Esophagus mucosa (tissue), 1 donor: ENCODE measurements around the gene CFAP46. TPM values are rescaled to one million over a fixed set of nuclear protein-coding genes. Genes with fewer than 3 reads are reported as not detected.
"Not testable (repeated sequence)": the region's sequence is repeated elsewhere in the genome, so short reads cannot be mapped to it uniquely, and the experiment has no call there.

Experiments used
- ATAC-seq: fragments of 200-7000 bp; cut with Tn5 transposase; one replicate; pipeline ENCODE4 v1.9.1; 2020
- total RNA-seq: library from RNA; stranded (reverse); gene quantifications from one replicate; pipeline ENCODE4 v1.2.4, GENCODE V29; 2023
- donor health status: DM: yes; HTN: yes; CAD: no.

The CFAP46 gene
- total RNA-seq, 1 donor from 2014 or later, result 0.64 TPM

- ATAC-seq, result no peak
These were observed 15.4 kb downstream of the CFAP46 start for GRCh38 chr10:132926777-132927650.

DNA sequence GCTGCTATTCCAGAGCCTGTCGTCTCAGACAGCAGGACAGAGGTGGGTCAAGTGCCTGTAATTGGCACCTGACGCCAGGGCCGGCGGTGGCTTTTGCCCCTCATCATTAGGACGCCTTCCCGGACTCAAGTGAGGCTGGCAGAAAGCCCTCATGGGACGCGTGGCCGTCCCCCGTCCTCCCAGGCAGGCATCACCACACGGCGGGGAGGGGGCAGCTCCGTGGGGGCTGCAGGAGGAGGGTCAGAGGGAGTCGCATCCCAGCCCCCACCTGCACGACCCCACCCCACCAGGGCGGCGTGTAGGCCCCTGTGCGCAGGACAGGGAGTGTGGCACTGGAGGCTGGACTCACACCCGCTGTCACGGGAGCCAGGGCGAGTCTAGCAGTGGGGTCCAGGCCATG, 16.3 kb downstream of the CFAP46 start:
- peak; percentile 24 for ATAC-seq

DNA sequence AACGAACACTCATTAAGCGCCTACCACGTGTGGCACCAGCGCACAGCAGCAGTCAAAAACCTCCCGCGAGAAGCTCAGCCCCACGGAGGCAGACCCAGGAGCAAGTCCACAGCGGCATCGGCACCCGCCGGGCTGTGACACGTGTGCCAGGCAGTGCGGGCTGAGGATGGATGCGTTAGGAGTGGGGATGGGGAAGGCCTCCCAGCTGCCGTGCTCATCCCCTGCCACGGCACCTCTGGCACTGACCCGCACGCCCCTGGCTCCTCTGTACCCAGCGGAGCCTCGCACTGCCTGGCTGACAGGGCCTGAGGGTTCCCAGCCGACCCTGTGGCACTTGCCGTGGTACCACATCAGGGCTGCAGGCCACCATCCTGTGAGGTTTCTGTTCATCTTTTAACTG, 16.8 kb downstream of the CFAP46 start:
- no peak for ATAC-seq

DNA sequence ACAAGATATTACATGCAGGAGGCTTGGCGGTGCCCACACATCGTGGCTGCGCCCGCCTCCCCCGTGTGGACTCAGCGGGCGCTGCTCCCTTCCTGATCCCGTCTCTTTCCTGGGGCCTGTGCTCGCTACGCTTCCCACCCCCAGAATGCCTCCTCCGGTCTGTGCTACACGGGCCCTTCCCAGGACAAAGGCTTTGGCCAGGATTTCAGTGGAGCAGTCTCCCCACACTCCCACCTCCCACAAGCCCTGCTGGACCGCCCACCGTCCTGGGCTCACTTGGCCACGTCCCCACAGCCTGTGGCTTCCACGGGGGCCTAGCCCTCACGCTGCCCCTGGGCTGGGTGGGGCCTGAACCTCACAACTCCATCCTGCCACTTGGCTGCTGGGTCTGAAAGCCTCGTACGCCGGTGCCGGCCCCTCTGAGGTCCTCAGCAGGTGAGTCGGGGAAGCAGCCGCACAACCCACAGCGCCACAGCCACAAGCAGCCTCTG, 17.3 kb downstream of the CFAP46 start:
- no peak for ATAC-seq

GRCh38 chr10:132924046-132924952, 18.1 kb downstream of the CFAP46 start:
- no peak for ATAC-seq

GRCh38 chr10:132923384-132923783, 19.0 kb downstream of the CFAP46 start:
- not testable (repeated sequence) for ATAC-seq

GRCh38 chr10:132922872-132923271, 19.5 kb downstream of the CFAP46 start:
- ATAC-seq, result no peak

DNA sequence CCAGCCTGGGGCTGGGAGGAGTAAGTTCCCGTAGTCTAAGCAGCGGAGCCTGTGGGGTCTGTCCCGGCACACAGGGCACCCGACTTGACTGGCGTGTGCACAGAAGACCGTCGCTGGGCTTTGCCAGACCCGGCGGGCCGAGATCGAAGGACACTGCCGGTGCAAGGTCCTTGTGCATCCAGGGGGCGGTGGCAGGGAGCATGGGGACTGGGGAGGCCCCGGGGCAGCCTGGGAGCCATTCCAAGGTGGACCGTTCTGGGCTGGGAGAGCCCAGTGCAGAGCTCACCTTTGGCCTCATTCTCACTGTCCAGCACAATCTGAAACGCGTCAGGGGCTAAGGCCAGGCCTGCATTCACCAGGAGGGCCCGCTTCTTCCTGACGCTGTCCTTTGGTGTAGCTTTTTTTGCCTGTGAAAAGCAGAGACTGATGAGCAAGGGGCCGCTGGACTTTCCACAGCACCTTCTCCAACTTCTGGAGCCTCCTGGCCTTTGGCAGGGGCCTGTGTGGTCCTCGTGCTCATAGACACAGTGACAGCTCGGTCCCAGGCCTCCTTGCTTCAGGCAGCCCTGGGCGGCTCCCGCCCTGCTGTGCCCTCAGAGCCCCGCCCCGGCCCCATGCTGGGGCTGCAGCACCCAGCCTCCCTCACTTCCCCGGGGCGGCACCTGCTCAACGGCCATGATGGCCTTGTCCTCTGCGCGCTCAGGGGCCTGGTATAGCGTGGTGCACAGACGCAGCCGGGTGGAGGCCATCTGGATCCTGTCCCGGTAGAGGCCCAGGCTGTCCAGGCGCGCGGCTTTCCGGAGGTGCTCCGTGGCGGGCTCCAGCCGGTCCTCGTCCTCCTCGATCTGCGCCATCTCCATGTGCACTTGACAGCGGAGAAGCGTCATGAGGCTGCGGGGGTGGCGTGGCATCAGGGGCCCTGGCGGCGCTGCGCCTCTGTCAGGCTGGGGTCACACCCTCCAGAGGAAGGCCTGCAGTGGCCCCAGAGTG, 20.3 kb downstream of the CFAP46 start:
- no peak for ATAC-seq

DNA sequence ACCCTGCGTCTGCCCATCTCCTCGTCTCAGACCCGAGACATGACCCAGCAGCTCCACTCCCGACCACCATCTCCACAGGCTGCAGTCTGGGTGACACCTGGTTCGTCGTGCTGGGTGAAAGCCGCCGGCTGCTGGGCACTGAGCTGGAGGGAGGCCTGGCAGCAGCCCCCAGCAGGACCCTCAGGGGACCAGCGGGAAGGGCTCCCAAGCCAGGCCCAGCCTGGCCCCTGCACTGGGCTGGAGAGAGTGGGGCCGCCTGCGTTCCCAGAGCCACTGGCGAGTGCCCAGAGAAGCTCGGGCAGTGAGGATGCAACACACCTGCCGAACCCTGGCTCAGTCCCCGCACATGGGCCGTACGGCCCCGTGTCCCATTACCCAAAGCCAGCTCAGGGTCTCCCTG, 21.3 kb downstream of the CFAP46 start:
- no peak for ATAC-seq

DNA sequence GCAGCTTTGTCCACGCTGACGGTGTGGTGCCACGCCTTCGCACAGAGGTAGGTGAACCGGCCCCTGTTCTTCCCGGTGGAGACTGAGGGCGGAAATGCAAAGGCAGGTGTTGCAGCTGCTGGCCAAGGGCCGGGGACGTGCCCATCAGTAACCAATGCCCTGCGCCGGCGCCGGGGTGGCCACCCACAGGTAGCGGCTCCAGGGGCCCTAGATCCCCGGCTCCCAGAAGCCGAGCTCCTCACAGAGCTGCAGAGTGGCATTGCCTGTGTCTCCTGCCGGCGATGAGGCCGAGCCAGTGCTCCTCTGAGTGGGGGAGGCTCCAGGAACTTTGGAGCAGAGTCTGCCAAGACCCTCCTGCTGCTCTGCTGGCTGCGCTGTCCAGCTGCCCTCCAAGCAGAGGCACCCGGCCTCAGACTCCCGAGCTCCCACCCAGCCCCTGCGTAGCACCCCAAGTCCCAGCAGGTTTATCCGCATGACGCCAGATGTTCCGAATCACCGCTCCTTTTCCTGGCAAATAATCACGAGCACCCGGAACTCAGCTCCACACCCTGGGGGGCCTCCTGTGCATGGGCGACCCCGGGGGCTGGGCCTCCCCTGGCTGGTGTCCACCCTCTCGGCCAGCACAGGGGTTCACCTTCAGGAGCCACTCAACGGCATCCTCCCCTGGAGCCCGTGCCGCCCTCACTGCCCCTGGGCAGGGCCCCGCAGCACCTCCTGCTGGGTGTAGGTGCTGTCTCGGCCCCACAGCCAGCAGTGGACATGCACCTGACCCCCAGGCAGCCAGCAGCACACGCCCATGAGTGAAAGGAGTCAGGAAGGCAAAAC, 22.1 kb downstream of the CFAP46 start:
- ATAC-seq, result no peak

- no peak for ATAC-seq
These were observed 22.8 kb downstream of the CFAP46 start for GRCh38 chr10:132919374-132920100.

GRCh38 chr10:132918617-132919373, 23.6 kb downstream of the CFAP46 start:
- ATAC-seq, result no peak

- ATAC-seq, result no peak
These were observed 24.1 kb downstream of the CFAP46 start for GRCh38 chr10:132918264-132918616.

DNA sequence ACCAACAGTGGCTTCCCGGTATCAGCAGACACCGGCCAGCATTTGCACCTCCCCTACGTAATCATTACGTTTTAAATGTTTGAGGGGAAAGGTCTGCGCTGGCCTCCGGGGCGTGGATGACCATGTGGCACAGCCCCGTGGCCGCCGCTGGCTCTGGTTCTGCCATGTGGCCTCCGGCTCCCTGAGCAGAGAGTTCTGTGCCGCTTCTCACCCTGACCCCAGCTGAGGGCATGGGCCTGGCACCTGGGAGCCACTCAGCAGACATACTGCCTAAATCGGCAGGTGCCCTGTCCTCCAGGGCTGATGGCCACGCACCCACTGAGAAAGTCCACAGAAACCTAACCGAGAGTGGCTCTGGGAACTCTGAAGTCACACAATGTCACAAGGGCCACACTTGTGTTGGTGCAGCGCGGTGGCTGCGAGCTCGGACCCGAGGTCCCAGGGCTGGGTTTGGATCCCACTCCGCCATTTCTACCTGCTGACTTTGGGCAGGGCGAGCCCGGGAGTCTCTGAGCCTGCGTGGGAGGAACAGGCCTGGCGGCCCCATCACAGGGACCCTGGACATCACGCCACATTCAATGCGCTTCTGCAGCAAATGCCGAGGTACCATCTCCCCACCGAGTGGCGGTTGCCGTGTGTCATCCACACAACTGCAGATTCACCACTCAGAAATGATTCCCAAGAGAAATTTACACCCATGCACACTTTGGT, 25.3 kb downstream of the CFAP46 start:
- ATAC-seq, result no peak

GRCh38 chr10:132916421-132916841, 25.9 kb downstream of the CFAP46 start:
- ATAC-seq, result no peak

DNA sequence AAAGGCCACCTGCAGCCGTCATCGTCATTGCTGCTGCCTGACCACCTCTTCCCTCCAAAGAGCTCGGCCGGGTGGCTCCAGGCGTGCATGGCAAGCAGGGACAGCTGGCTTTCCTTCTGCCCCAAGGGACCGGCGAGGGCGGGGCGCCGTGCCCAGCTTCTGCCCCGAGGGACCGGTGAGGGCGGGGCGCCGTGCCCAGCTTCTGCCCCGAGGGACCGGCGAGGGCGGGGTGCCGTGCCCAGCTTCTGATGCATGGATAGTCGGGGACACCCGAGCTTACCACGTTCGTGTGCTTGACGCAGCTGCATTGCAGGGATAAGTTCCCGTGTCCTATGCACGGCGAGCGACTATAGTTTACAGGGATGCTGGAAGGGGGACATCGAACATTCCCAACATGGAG, 27.0 kb downstream of the CFAP46 start:
- ATAC-seq, result no peak

DNA sequence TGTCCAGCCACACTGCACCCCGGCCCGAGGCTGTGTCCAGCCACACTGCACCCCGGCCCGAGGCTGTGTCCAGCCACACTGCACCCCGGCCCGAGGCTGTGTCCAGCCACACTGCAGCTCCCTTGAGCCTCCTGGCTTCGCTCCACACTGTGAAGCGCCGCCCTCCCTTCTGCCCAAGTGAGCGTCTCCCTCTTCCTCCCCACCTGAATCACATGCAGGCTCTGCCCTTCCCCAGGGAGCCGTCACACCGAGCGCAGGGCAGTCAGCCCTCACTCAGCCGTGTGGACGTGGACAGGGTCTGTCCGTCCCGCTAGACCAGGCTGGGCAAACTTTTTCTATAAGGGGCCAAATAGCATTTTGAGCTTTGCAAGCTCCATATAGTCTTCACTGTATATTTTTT, 27.6 kb downstream of the CFAP46 start:
- no peak for ATAC-seq

GRCh38 chr10:132913559-132914115, 28.7 kb downstream of the CFAP46 start:
- no peak for ATAC-seq
